ENCODE measurements around the gene TSHZ1.

The TSHZ1 gene

DNA sequence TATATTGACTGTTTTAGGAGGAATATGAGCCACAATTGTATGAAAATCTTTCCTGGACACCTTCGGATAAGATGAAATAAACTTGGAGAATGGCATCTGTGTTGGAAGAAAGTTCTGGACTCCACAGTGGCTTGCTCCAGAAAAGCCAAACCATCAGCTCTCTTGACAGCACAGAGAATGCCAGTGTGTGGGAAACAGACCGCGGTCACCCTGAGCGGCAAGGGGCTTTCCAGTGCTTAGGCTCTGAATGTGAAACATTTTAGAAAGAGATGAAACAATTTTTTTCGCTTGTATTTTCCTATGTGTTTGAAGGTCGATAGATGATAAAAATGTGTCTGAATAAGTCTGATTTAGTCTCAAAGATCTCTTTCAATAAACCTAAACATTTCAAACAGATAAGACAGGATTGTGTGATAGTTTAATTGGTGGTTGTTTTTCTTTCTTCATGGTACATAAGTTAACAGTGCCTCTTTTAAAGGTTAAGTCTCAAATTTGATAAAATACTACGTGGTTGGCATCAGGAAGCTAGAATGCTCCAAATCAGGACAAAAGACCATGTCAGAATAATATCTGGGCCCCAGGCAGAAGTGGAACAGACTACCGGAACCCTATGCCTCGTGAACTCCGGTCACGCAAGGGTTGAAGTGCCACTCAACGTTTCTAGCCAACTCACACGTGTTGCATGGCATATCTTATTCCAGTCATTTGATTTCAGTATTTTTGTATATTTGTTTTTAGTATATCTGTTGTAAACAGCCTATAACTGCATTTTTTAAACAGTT, 30.6 kb upstream of the TSHZ1 start:
- no peaks in the 10 kb centered on the region for H3K9me2 ChIP-seq (replicated peaks; ENCODE audit: low read depth, low read length)
- no peaks in the 10 kb centered on the region for H3K27me3 ChIP-seq (ENCODE audit: insufficient read depth, low read length, poor library complexity, severe bottlenecking)
- no peak overlapping the region for H2AFZ ChIP-seq (ENCODE audit: low read length)
- H4K20me1 ChIP-seq (ENCODE audit: insufficient read depth, low read length, poor library complexity, severe bottlenecking), result no peaks in the 10 kb centered on the region
- TF ChIP-seq, protein P1, sequence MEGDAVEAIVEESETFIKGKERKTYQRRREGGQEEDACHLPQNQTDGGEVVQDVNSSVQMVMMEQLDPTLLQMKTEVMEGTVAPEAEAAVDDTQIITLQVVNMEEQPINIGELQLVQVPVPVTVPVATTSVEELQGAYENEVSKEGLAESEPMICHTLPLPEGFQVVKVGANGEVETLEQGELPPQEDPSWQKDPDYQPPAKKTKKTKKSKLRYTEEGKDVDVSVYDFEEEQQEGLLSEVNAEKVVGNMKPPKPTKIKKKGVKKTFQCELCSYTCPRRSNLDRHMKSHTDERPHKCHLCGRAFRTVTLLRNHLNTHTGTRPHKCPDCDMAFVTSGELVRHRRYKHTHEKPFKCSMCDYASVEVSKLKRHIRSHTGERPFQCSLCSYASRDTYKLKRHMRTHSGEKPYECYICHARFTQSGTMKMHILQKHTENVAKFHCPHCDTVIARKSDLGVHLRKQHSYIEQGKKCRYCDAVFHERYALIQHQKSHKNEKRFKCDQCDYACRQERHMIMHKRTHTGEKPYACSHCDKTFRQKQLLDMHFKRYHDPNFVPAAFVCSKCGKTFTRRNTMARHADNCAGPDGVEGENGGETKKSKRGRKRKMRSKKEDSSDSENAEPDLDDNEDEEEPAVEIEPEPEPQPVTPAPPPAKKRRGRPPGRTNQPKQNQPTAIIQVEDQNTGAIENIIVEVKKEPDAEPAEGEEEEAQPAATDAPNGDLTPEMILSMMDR (conservative IDR thresholded peaks at IDR 0.05; ENCODE audit: low read length), result no peak
- TF ChIP-seq EZH2phosphoT487 (IDR thresholded peaks at IDR 0.05; ENCODE audit: borderline replicate concordance), result no peak
- H3K9me3 ChIP-seq (ENCODE audit: insufficient read depth, low read depth, low read length), result no peaks in the 10 kb centered on the region
- no peak overlapping the region for H3K9ac ChIP-seq (ENCODE audit: low read depth, low read length, poor library complexity, severe bottlenecking)
- H3K36me3 ChIP-seq (ENCODE audit: insufficient read depth, low read length), result no peaks in the 10 kb centered on the region
- no peak overlapping the region for H3K4me2 ChIP-seq (ENCODE audit: low read depth, low read length, poor library complexity, severe bottlenecking)
- no peaks in the 10 kb centered on the region for H3K4me1 ChIP-seq (ENCODE audit: insufficient read depth, low read length, poor library complexity, severe bottlenecking)
- no peaks in the 10 kb centered on the region for H3F3A ChIP-seq (ENCODE audit: low read depth)
- H3K4me3 ChIP-seq (ENCODE audit: low read length, poor library complexity, severe bottlenecking), result no peak overlapping the region
- H3K79me2 ChIP-seq (ENCODE audit: insufficient read depth, low read length), result no peaks in the 10 kb centered on the region

DNA sequence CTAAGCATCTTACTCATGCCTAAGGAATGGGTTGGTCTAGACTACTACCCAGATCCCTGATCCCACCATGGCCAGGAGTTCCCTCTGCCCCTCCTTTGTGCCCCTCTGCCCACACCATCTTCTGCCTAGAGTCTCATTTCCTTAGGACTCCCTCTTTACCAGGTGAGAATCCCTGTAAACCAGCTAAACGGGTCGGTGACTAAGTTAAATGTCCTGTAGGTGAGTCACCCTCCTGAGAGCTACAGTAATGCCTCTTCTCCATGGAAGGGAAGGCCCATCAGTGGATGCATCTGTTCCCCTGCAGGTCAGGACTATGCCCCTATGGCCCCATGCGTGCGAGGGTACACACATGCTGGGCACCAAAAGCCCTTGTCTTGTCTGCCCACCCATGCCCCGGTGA, 27.1 kb upstream of the TSHZ1 start:
- Histone ChIP-seq H2AFZ (ENCODE audit: low read length) (no peak overlapping the region), H4K20me1 (ENCODE audit: insufficient read depth, low read length, poor library complexity, severe bottlenecking) (no peaks in the 10 kb centered on the region), H3K79me2 (ENCODE audit: insufficient read depth, low read length) (no peaks in the 10 kb centered on the region), H3K4me1 (ENCODE audit: insufficient read depth, low read length, poor library complexity, severe bottlenecking) (no peaks in the 10 kb centered on the region), H3K36me3 (ENCODE audit: insufficient read depth, low read length) (no peaks in the 10 kb centered on the region), H3K9me2 (replicated peaks; ENCODE audit: low read depth, low read length) (no peaks in the 10 kb centered on the region), H3K9me3 (ENCODE audit: insufficient read depth, low read depth, low read length) (no peaks in the 10 kb centered on the region), H3K27me3 (ENCODE audit: insufficient read depth, low read length, poor library complexity, severe bottlenecking) (no peaks in the 10 kb centered on the region), H3K4me2 (ENCODE audit: low read depth, low read length, poor library complexity, severe bottlenecking) (no peak overlapping the region), H3K4me3 (ENCODE audit: low read length, poor library complexity, severe bottlenecking) (no peak overlapping the region), H3F3A (ENCODE audit: low read depth) (no peaks in the 10 kb centered on the region), H3K9ac (ENCODE audit: low read depth, low read length, poor library complexity, severe bottlenecking) (no peak overlapping the region)
- TF ChIP-seq EZH2phosphoT487 (IDR thresholded peaks at IDR 0.05; ENCODE audit: borderline replicate concordance), result no peak
- TF ChIP-seq, protein P1 (conservative IDR thresholded peaks at IDR 0.05; ENCODE audit: low read length), result no peak

DNA sequence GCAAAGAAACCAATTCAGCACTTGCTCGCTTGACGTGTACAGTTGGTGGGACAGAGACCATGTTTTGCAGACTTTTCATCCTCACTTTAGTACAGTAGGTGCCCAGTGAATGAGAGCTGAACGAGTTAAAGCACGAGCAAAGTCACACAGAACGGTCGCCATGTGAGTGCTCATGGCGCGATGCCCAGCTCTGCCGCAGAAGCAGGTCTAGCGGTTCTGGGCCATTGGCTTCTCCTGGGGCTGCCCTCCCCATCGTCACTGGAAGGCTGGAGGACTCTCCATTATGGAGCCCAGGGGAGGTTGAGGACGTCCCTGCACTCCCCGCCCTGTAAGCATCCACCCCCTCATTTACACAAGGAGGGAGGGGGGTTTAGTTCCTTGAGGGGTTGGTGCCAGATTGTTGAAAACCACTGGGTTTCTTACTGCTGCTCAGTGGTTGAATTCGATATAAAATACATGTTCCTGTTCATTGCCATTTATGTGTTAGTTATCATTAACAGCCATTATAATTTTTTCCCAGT, 26.6 kb upstream of the TSHZ1 start:
- H3K79me2 ChIP-seq (ENCODE audit: insufficient read depth, low read length), result no peaks in the 10 kb centered on the region
- no peaks in the 10 kb centered on the region for H3F3A ChIP-seq (ENCODE audit: low read depth)
- H3K27me3 ChIP-seq (ENCODE audit: insufficient read depth, low read length, poor library complexity, severe bottlenecking), result no peaks in the 10 kb centered on the region
- H3K4me1 ChIP-seq (ENCODE audit: insufficient read depth, low read length, poor library complexity, severe bottlenecking), result no peaks in the 10 kb centered on the region
- H3K9me3 ChIP-seq (ENCODE audit: insufficient read depth, low read depth, low read length), result no peaks in the 10 kb centered on the region
- no peaks in the 10 kb centered on the region for H4K20me1 ChIP-seq (ENCODE audit: insufficient read depth, low read length, poor library complexity, severe bottlenecking)
- TF ChIP-seq, protein P1 (conservative IDR thresholded peaks at IDR 0.05; ENCODE audit: low read length), result no peak
- TF ChIP-seq EZH2phosphoT487 (IDR thresholded peaks at IDR 0.05; ENCODE audit: borderline replicate concordance), result no peak
- H3K9ac ChIP-seq (ENCODE audit: low read depth, low read length, poor library complexity, severe bottlenecking), result no peak overlapping the region
- H3K4me3 ChIP-seq (ENCODE audit: low read length, poor library complexity, severe bottlenecking), result no peak overlapping the region
- no peaks in the 10 kb centered on the region for H3K9me2 ChIP-seq (replicated peaks; ENCODE audit: low read depth, low read length)
- no peak overlapping the region for H3K4me2 ChIP-seq (ENCODE audit: low read depth, low read length, poor library complexity, severe bottlenecking)
- H3K36me3 ChIP-seq (ENCODE audit: insufficient read depth, low read length), result no peaks in the 10 kb centered on the region
- no peak overlapping the region for H2AFZ ChIP-seq (ENCODE audit: low read length)
